Effector memory CD8-positive, alpha-beta T cell (primary cell): ENCODE measurements around the gene LDLRAD4.

Source experiments
- ATAC-seq: fragments of 150-1000 bp; cut with Tn5 transposase; replicated peaks from 2 replicates; pipeline ENCODE4 v1.10.0; 2021; ENCODE audit warnings: mild to moderate bottlenecking, moderate library complexity
- DNase-seq, 3 experiments: peaks; one replicate each; pipeline ENCODE4 v3.0.0; 2021
- H3K27ac Mint-ChIP-seq, 2 donors: one replicate each; pipeline ENCODE4 v1.8.0; 2022; ENCODE audit warnings: mild to moderate bottlenecking in 2 of 2, mixed read lengths in 2 of 2, moderate library complexity in 2 of 2
- H3K27me3 Mint-ChIP-seq, 2 donors: one replicate each; pipeline ENCODE4 v1.8.0; 2022; ENCODE audit warnings: mixed read lengths in 2 of 2
- H3K36me3 Mint-ChIP-seq: one replicate; pipeline ENCODE4 v1.8.0; 2022; ENCODE audit warnings: mild to moderate bottlenecking, moderate library complexity, mixed read lengths; ENCODE audit not compliant: insufficient read depth
- H3K4me1 Mint-ChIP-seq, 2 donors: one replicate each; pipeline ENCODE4 v1.8.0; 2022; ENCODE audit warnings: low read depth in 2 of 2, mixed read lengths in 2 of 2
- H3K4me3 Mint-ChIP-seq, 2 donors: one replicate each; pipeline ENCODE4 v1.8.0; 2022; ENCODE audit warnings: mild to moderate bottlenecking in 2 of 2, mixed read lengths in 2 of 2, moderate library complexity in 2 of 2
- H3K9me3 Mint-ChIP-seq, 2 donors: one replicate each; pipeline ENCODE4 v1.8.0; 2022; ENCODE audit warnings: mixed read lengths in 2 of 2

The LDLRAD4 gene

DNA sequence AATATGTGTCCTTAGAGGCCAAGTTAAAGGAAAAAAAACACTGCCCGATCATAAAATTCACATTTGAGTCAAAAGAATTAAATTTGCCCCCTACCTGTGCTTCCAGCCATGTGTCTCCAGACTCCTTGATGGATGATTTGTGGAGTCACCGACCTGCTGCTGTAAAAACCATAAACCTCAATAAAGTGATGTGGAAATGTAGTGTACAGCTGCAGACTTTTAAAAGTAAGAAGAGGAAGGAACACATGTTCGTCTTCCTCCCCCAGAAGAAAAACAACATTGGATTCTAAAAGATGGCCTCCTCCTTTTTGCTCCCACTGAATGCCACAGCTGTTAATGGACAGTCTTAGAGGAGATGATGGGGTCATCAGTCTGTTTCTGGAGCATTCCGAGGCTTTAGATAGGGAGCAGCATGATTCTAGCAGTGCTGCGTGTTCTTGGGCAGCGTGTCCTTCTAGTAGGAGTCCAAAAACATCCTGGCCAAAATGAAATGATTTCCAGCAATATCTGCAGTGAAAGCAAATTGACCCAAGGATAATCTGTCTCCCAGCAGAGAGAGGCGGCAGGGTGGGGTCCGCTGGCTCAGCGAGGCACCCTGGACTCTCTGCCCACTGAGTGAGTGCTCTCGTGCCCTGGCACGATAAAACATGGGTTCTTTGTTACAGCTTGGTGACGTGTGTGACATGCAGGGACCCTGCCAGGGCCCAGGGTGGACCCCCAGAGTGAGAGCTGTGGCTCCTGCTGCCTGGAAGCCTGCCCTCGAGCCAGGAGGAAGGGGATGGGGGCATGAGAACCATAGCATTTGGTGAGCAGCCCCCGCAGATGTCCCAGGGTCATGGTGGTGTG, 311.7 kb downstream of the LDLRAD4 start:
- Mint-ChIP-seq H3K36me3 (no peaks in the 10 kb centered on the region), H3K27me3 (no peaks in the 10 kb centered on the region), H3K4me1 (peaks cover 15 to 19% of the 10 kb centered on the region in 2 donors), H3K4me3 (no peak overlapping the region), H3K9me3 (no peaks in the 10 kb centered on the region), H3K27ac (no peak overlapping the region)
- no peak for ATAC-seq
- no peak for DNase-seq

DNA sequence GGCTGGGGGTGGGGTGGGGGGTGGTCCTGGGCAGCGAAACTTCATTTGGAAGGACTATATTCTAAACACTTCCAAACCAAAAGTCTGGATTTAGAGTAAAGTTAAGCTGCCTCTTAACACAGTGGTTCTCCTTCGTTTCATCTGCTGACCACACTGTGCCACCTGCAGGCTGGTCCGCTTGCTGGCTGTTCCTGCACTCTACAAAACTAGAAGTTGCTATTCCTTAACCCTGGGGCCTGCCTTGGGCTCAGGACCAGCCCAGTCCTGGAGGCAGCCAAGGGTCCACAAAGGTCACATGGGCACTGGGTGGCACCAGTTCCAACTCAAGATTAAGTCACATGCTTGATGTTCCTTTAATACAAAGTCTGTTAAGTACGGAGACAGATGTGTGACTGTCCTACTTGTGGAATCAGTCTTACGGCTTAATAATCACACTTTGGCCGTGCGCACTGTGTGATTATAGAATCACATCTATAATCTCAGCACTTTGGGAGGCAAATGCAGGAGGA, 312.4 kb downstream of the LDLRAD4 start:
- no peaks in the 10 kb centered on the region for H3K27me3 Mint-ChIP-seq
- H3K9me3 Mint-ChIP-seq, result no peaks in the 10 kb centered on the region
- H3K4me3 Mint-ChIP-seq, result no peak overlapping the region
- ATAC-seq (no peak), DNase-seq (no peak)
- H3K36me3 Mint-ChIP-seq, result no peaks in the 10 kb centered on the region
- no peak overlapping the region for H3K27ac Mint-ChIP-seq
- H3K4me1 Mint-ChIP-seq, result peaks cover 15 to 19% of the 10 kb centered on the region in 2 donors

DNA sequence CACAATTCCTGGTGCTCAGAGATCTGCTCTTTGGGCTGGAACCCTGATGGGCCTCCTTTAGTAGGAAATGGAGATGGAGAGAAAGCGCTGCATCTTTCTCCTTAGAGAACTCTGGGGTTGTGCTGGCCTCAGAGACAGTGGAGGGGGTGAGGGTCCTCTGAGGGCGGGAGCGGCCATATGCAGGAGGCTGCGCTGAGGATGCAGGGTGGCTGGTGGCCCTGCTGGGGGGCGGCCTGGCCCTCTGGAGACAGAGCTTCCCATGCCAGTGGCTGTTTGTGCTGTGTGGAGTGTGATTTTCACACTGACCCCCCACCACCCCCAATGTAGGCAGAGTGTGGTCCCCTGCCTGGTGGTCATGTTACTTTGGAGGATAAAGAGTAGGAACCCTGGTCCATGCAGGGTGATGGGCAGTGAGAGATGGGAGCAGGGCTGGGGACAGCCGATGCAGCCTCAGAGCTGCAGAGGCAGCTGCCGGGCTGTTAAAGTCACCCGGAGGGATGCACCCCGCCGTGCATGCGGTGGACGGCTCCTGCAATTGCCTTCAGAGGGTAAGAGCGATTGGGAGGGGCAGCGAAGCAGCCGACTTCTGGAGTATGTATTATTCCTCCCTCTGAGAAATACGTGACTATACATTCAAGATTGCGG, 313.2 kb downstream of the LDLRAD4 start:
- Mint-ChIP-seq H3K4me1 (peaks cover 15 to 19% of the 10 kb centered on the region in 2 donors), H3K4me3 (no peak overlapping the region), H3K27ac (no peak overlapping the region), H3K27me3 (no peaks in the 10 kb centered on the region), H3K36me3 (no peaks in the 10 kb centered on the region), H3K9me3 (no peaks in the 10 kb centered on the region)
- DNase-seq, result no peak
- no peak for ATAC-seq

DNA sequence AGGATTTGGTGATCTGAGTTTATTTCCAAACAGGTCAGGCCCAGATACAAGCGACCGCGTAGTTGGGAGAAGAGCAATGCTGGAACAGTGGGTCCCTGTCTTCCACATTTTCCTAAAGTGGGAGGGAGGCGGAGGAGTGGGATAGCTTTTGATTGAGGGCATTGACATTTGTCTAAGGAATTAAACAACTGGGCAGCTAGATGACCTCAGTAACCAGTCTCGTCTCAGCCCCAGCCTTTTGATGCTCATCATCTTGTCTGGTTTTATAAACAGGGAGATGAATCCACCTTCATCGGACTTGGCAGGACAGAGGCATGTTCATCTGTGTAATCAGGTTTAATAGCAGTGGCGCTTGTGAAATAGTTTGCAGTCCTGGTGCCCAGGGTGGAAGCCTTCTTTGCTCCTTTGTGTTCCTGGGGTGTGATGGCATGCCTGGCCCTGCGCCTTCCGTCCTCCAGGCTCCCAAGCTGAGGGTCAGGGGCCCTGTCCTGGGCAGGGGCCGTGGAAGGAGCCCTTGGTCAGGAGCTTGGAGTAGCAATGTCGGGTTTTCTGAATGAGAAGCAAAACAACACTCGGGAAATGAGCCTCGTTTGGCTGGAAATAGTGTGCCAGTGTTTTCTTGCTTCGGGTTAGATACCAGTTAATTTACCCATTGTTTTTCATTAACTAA, 314.0 kb downstream of the LDLRAD4 start:
- H3K27me3 Mint-ChIP-seq, result no peaks in the 10 kb centered on the region
- no peaks in the 10 kb centered on the region for H3K36me3 Mint-ChIP-seq
- ATAC-seq (no peak), DNase-seq (no peak)
- peaks cover 15 to 16% of the 10 kb centered on the region in 2 donors for H3K4me1 Mint-ChIP-seq
- no peak overlapping the region for H3K27ac Mint-ChIP-seq
- no peaks in the 10 kb centered on the region for H3K9me3 Mint-ChIP-seq
- H3K4me3 Mint-ChIP-seq, result no peak overlapping the region

DNA sequence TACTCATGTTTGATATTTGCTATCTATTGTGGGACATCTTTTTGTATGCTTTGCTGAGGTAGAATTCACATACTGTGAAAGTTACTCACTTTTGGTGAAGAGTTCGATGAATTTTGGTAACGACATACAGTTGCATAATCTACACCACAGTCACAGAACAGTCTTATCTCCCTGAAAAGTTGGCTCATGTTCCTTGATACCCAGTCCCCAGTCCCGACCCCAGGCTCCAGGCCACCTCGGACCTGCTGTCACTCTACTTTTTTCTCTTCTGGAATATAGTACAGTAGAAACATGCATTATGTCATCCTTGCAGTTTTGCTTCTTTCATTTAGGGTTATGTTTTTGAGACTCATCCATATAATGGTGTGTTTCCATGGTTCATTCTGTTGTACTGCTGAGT, 316.1 kb downstream of the LDLRAD4 start:
- peak overlapping the region; percentile 3 to 47 for H3K27ac Mint-ChIP-seq
- DNase-seq, result no peak
- H3K9me3 Mint-ChIP-seq, result no peaks in the 10 kb centered on the region
- no peaks in the 10 kb centered on the region for H3K27me3 Mint-ChIP-seq
- no peaks in the 10 kb centered on the region for H3K36me3 Mint-ChIP-seq
- H3K4me3 Mint-ChIP-seq, result no peak overlapping the region
- no peak for ATAC-seq
- peaks cover 14 to 15% of the 10 kb centered on the region in 2 donors for H3K4me1 Mint-ChIP-seq

DNA sequence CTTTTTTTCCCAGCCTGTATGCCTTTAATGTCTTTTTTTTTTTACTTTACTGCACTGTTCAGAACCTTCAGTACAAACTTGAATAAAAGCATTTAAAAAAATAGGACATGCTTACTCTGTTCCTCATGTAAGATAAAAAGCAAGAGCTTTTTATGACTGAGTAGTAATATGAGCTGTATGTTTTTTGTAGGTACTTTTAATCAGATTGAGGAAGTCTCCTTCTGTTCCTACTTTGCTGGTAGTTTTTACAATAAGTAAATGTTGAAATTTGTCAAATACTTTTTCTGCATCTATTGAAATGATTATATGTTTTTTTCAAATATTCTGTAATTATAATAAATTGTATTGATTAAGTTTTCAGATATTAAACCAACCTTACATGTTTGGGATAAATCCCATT, 318.0 kb downstream of the LDLRAD4 start:
- Mint-ChIP-seq H3K27ac (no peak overlapping the region), H3K27me3 (no peaks in the 10 kb centered on the region), H3K4me3 (no peak overlapping the region), H3K4me1 (peaks cover 18 to 19% of the 10 kb centered on the region in 2 donors), H3K9me3 (no peaks in the 10 kb centered on the region), H3K36me3 (no peaks in the 10 kb centered on the region)
- no peak for ATAC-seq
- no peak for DNase-seq

DNA sequence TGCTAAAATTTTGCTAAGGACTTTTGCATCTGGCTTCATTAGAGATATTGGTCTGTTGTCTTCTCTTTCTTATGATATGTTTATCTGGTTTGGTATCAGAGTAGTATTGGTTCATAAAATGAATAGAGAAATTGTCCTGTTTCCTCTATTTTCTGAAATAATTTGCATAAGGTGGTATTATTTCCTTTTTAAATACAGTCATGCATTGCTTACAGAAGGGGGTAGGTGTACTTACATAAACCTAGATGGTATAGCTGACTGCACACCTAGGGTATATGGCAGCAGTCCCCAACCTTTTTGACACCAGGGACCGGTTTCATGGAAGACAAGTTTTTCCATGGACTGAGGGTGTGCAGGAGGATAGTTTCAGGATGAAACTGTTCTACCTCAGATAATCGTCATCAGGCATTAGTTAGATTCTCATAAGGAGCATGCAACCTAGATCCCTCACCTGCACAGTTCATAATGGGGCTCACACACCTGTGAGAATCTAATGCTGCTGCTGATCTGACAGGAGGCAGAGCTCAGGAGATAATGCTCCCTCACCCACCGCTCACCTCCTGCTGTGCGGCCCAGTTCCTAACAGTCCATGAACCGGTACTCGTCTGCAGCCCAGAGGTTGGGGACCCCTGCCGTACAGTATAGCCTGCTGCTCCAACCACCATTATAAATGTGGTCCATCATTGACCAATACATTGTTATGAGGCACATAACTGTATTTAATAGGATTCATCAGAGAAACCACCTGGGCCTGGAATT, 318.6 kb downstream of the LDLRAD4 start:
- Mint-ChIP-seq H3K4me3 (no peak overlapping the region), H3K4me1 (peaks cover 16 to 18% of the 10 kb centered on the region in 2 donors), H3K9me3 (no peaks in the 10 kb centered on the region), H3K27me3 (no peaks in the 10 kb centered on the region), H3K27ac (no peak overlapping the region), H3K36me3 (no peaks in the 10 kb centered on the region)
- ATAC-seq (no peak), DNase-seq (no peak)

DNA sequence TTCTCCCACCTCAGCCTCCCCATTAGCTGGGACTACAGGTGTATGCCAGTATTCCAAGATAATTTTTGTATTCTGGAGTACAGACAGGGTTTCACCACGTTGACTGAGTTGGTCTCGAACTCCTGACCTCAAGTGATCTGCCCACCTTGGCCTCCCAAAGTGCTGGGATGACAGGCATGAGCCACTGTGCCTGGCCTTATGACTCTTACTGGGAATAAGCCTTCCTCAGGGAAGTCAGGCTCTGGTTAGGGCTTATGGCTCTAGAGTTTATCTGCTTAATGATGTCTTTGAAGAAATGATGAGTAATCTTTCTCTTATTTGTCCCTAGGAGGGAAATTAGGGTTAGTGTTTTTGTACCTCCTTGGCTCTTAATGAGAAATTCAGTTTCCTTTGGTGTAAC, 320.1 kb downstream of the LDLRAD4 start:
- H3K9me3 Mint-ChIP-seq, result no peaks in the 10 kb centered on the region
- H3K27ac Mint-ChIP-seq, result peak overlapping the region in 1 of 2 donors; percentile 57
- H3K4me1 Mint-ChIP-seq, result peaks cover 15 to 16% of the 10 kb centered on the region in 2 donors
- DNase-seq (no peak), ATAC-seq (no peak)
- no peak overlapping the region for H3K4me3 Mint-ChIP-seq
- no peaks in the 10 kb centered on the region for H3K36me3 Mint-ChIP-seq
- H3K27me3 Mint-ChIP-seq, result no peaks in the 10 kb centered on the region

DNA sequence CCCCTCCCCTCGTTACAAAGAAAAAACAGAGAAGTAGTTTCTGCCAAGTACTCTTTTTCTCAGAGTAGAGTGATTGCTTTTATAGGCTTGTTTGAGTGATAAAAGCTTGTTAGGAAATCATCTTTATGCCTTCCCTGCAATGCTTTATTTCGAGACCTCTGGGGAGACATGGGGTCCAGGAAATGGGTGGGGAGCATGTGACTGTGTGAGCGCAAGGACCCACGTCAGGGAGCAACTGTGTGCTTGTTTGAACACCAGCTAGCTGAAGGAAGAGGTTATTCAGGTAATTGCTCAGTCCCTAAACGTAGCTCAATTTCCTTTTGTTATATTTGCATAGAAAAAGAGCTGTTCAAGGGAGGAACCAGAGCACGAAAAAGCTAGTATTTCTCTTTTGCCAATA, 320.5 kb downstream of the LDLRAD4 start:
- H3K4me1 Mint-ChIP-seq, result peaks cover 11 to 12% of the 10 kb centered on the region in 2 donors
- H3K4me3 Mint-ChIP-seq, result no peak overlapping the region
- no peaks in the 10 kb centered on the region for H3K36me3 Mint-ChIP-seq
- H3K9me3 Mint-ChIP-seq, result no peaks in the 10 kb centered on the region
- peak overlapping the region in 1 of 2 donors; percentile 57 for H3K27ac Mint-ChIP-seq
- H3K27me3 Mint-ChIP-seq, result no peaks in the 10 kb centered on the region
- ATAC-seq (peak; percentile 37), DNase-seq (no peak)

DNA sequence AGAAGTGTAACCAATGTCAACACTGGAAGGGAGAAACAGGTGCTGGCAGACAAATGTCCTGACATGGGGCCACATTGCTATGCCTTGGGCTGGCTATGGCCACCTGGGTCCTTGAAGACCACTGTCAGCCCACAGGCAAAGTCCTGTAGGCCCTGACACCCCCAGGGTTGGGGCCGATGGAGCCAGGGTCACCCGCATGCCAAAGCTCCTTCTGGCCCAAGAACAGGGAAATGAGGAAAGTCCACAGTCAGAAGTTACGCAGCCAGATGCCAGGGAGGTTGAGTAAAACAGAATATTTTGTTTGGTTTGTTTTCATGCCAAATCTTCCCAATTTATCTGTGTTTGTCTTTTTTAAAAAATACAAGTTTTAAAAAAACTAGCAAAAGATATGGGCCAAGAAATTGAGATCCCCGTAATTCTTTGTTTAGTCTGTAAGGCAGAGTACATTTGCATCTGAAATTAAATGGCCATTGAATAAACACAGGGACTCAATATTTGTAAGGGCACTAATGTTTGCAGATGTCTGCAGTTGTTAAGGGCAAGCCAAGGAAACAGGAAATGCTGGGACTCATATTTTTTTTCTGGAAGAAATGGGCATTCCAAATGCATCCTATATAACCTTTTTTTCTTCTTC, 321.4 kb downstream of the LDLRAD4 start:
- H3K27ac Mint-ChIP-seq, result peak overlapping the region in 1 of 2 donors; percentile 4
- no peaks in the 10 kb centered on the region for H3K9me3 Mint-ChIP-seq
- no peaks in the 10 kb centered on the region for H3K27me3 Mint-ChIP-seq
- peaks cover 4 to 6% of the 10 kb centered on the region in 2 donors for H3K4me1 Mint-ChIP-seq
- H3K4me3 Mint-ChIP-seq, result no peak overlapping the region
- H3K36me3 Mint-ChIP-seq, result no peaks in the 10 kb centered on the region
- ATAC-seq (no peak), DNase-seq (no peak)

DNA sequence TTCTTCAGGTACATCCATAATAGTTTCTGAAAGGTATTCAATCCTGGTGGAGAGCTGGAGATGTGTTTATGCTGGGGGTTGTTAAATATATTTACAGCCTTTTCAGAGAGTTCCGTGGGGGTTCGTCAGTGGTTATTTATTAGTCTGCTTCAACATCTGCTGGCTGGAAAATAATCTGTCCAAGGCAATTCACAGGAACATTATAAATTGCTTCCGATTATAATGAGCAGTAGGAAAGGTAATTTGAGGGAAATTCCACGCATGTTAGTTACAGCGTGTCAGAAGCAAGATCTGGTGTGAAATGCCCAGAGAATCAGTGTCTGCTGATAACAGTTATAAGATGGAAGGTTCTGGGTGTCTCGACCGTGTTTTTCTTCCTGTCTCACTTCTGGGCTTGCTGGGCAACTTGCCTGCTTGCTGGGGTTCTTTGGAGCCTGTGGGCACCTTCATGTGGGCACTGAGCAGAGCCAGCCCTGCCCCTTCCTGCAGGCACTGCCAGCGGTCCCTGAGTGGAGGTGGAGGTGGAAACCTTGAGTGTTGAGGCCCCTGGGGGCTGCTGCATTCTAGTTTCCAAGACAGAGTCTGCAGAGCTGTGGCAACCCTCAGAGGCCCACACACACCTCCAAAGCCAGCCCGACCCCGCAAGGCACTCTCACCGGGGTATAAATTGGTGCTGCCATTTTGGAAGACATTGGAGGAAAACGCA, 322.1 kb downstream of the LDLRAD4 start:
- Mint-ChIP-seq H3K27me3 (no peaks in the 10 kb centered on the region), H3K27ac (peak overlapping the region in 1 of 2 donors; percentile 4), H3K4me1 (peaks cover 4 to 8% of the 10 kb centered on the region in 2 donors), H3K36me3 (no peaks in the 10 kb centered on the region), H3K4me3 (no peak overlapping the region), H3K9me3 (no peaks in the 10 kb centered on the region)
- DNase-seq, result no peak
- ATAC-seq, result no peak
